SU-DHL-6 (cell line): Measurements from ENCODE around the gene GMIP.

Experiments
- CTCF ChIP-seq: fragments of 200-600 bp; sonication (generic); IDR thresholded peaks from one replicate; pipeline ENCODE4 v1.5.1; 2017; ENCODE audit warnings: antibody characterized with exemption, mild to moderate bottlenecking, low read length, moderate library complexity; ENCODE audit not compliant: insufficient read depth, poor library complexity, severe bottlenecking
- EZH2phosphoT487 ChIP-seq: fragments of 200-600 bp; sonication (generic), shearing (Covaris generic); conservative IDR thresholded peaks from 2 replicates; pipeline ENCODE4 v1.6.1; 2018; ENCODE audit warnings: mild to moderate bottlenecking, antibody characterized with exemption, low read length, moderate library complexity, mixed read lengths

- TF ChIP-seq CTCF (no peak), EZH2phosphoT487 (no peak)
Observed at GRCh38 chr19:19597809-19598306, 45.6 kb downstream of the GMIP start.
